Lower leg skin (tissue), 3 donors: ENCODE measurements around the gene METRNL.

Source experiments
- POLR2A ChIP-seq, 2 donors: fragments of 450-650 bp; IDR thresholded peaks; one replicate each; pipeline ENCODE4 v1.6.1; 2016 to 2017; ENCODE audit warnings: antibody characterized with exemption in 2 of 2, mild to moderate bottlenecking in 1 of 2, moderate library complexity in 1 of 2
- TF ChIP-seq, protein P1 (sequence below), 3 donors: fragments of 450-650 bp; IDR thresholded peaks; one replicate each; pipeline ENCODE4 v1.5.1; 2016; ENCODE audit warnings: antibody characterized with exemption in 3 of 3, mild to moderate bottlenecking in 3 of 3, moderate library complexity in 2 of 3

DNA sequence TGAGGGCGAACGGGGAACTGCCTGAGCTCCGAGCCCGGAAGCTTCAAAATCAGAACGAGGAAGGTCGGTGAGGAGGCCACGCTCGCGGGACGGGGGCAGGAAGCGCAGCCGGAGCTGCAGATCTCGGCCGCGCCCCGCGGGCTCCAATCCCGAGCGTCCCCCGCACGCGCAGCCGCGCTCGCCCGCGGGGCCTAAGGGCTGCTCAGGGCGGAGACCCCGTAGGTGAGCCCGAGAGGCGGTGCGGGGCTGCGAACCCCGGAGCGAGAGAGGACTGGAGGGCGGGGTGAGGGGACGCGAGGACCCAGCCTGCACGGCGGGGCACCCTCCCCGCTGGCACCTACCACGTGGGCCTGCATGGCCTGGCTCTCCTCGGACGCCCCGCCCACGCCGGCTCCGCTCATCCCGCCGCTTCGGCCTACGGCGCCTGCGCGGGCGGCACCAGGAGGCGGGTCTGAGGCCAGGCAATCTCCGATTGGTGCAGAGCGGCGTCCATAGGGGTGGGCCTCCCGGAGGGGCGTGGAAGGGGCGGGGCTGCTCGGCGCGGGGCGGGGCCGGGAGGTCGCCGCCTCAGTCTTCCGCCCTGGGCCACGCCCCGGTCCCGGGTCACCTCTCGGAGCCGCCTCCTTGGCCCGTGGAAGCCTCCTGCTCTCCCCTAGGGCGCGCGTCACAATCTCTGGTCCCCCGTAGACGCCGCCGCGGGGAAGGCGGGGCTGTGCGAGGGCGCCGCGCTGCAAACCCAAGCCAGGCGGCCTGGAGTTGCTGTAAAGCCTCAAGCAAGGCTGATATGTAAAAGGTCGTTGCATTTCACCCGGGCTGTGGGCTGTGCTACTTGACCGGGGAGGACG, 27.8 kb upstream of the METRNL start:
- TF ChIP-seq, protein P1, sequence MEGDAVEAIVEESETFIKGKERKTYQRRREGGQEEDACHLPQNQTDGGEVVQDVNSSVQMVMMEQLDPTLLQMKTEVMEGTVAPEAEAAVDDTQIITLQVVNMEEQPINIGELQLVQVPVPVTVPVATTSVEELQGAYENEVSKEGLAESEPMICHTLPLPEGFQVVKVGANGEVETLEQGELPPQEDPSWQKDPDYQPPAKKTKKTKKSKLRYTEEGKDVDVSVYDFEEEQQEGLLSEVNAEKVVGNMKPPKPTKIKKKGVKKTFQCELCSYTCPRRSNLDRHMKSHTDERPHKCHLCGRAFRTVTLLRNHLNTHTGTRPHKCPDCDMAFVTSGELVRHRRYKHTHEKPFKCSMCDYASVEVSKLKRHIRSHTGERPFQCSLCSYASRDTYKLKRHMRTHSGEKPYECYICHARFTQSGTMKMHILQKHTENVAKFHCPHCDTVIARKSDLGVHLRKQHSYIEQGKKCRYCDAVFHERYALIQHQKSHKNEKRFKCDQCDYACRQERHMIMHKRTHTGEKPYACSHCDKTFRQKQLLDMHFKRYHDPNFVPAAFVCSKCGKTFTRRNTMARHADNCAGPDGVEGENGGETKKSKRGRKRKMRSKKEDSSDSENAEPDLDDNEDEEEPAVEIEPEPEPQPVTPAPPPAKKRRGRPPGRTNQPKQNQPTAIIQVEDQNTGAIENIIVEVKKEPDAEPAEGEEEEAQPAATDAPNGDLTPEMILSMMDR (IDR thresholded peaks at IDR 0.05), result no peak
- no peak for TF ChIP-seq POLR2A (IDR thresholded peaks at IDR 0.05)
